HepG2 (cell line): Measurements from ENCODE around the gene DUOXA2. TPM values are rescaled to one million over a fixed set of nuclear protein-coding genes. Genes with fewer than 3 reads are reported as not detected.

Experiments used
- ATF7-NPFF ChIP-seq: sonication (generic); formaldehyde crosslinking; IDR thresholded peaks from 2 replicates; pipeline ENCODE4 v1.8.1; 2023; ENCODE audit warnings: mild to moderate bottlenecking, low read depth, missing genetic modification reagents, moderate library complexity
- ETV5 ChIP-seq: IDR thresholded peaks from 2 replicates; pipeline ENCODE4 v1.6.1; 2018; ENCODE audit warnings: missing biosample characterization, missing genetic modification reagents, inconsistent platforms, borderline replicate concordance
- NCOR1 ChIP-seq: fragments of 200-600 bp; sonication (generic); IDR thresholded peaks from 2 replicates; pipeline ENCODE4 v1.7.0; 2017; ENCODE audit warnings: antibody characterized with exemption, low read length, borderline replicate concordance
- SMYD3 ChIP-seq: sonication (generic); formaldehyde crosslinking; IDR thresholded peaks from 2 replicates; pipeline ENCODE4 v1.8.1; 2023; ENCODE audit warnings: mild to moderate bottlenecking, missing genetic modification reagents
- SUZ12 ChIP-seq: fragments of 150-350 bp; IDR thresholded peaks from 2 replicates; pipeline ENCODE4 v1.6.1; 2014; ENCODE audit warnings: low read depth, low read length
- ZIK1 ChIP-seq: sonication (generic); formaldehyde crosslinking; IDR thresholded peaks from 2 replicates; pipeline ENCODE4 v1.5.0; 2020; ENCODE audit warnings: mild to moderate bottlenecking, low read depth, missing genetic modification reagents, borderline replicate concordance
- ZNF12 ChIP-seq: sonication (generic); formaldehyde crosslinking; IDR thresholded peaks from 2 replicates; pipeline ENCODE4 v1.5.0; 2020; ENCODE audit warnings: missing genetic modification reagents
- ZNF124 ChIP-seq: sonication (generic); formaldehyde crosslinking; IDR thresholded peaks from 2 replicates; pipeline ENCODE4 v1.4.0; 2020; ENCODE audit warnings: missing genetic modification reagents
- ZNF224 ChIP-seq: sonication (generic); formaldehyde crosslinking; IDR thresholded peaks from 2 replicates; pipeline ENCODE4 v1.5.0; 2020; ENCODE audit warnings: mild to moderate bottlenecking, missing genetic modification reagents
- ZNF263 ChIP-seq: sonication (generic); formaldehyde crosslinking; IDR thresholded peaks from 2 replicates; pipeline ENCODE4 v1.4.0; 2020; ENCODE audit warnings: missing genetic modification reagents
- ZZZ3 ChIP-seq: sonication (generic); formaldehyde crosslinking; IDR thresholded peaks from 2 replicates; pipeline ENCODE4 v1.4.0; 2020; ENCODE audit warnings: missing genetic modification reagents, mild to moderate bottlenecking, borderline replicate concordance
- polyA plus RNA-seq, 8 experiments: library from polyadenylated mRNA; depleted of rRNA in 3 of 8; stranded (reverse) in 7 of 8; unstranded in 1 of 8; fragments of >200 nt; fragmentation: Illumina TruSeq in 4 of 8; extraction: Trizol in 4 of 8; gene quantifications; 2 replicates each; pipeline versions ENCODE4 v1.2.1 to v1.2.3, GENCODE V29; 2011 to 2016; ENCODE audit warnings: low read depth in 4 of 8, missing spikeins in 1 of 8, mixed read lengths in 1 of 8; ENCODE audit not compliant: insufficient read depth in 1 of 8
- total RNA-seq, 5 experiments: library from RNA; depleted of rRNA; stranded (reverse); fragments of >200 nt; fragmentation: Illumina TruSeq; extraction: Trizol; gene quantifications; 2 replicates each; pipeline ENCODE4 v1.2.3, GENCODE V29; 2016; ENCODE audit warnings: low read depth in 1 of 5
- TF ChIP-seq, protein P1 (sequence below), 2 experiments: sonication (generic) in 1 of 2; formaldehyde crosslinking in 1 of 2; IDR thresholded peaks; 2 replicates each; pipeline versions ENCODE4 v1.5.1 to v1.6.1; 2011 to 2020; ENCODE audit warnings: borderline replicate concordance in 1 of 2, low read depth in 1 of 2, low read length in 1 of 2, mild to moderate bottlenecking in 1 of 2, missing genetic modification reagents in 1 of 2, moderate library complexity in 1 of 2
- TF ChIP-seq, protein P2 (sequence below): sonication (generic); formaldehyde crosslinking; conservative IDR thresholded peaks from 2 replicates; pipeline ENCODE4 v1.4.0; 2020; ENCODE audit warnings: mild to moderate bottlenecking, missing genetic modification reagents, moderate library complexity
- TF ChIP-seq, protein P3 (sequence below): sonication (generic); formaldehyde crosslinking; IDR thresholded peaks from 2 replicates; pipeline ENCODE4; 2020; ENCODE audit warnings: missing genetic modification reagents, mild to moderate bottlenecking, borderline replicate concordance
- TF ChIP-seq, protein P4 (sequence below): sonication (generic); formaldehyde crosslinking; IDR thresholded peaks from 2 replicates; pipeline ENCODE4 v1.4.0; 2020; ENCODE audit warnings: mild to moderate bottlenecking, missing genetic modification reagents
- TF ChIP-seq, protein P5 (sequence below): sonication (generic); formaldehyde crosslinking; IDR thresholded peaks from 2 replicates; pipeline ENCODE4 v1.4.0; 2020; ENCODE audit warnings: missing genetic modification reagents
- TF ChIP-seq, protein P6 (sequence below): sonication (generic); formaldehyde crosslinking; IDR thresholded peaks from 2 replicates; pipeline ENCODE4 v1.4.0; 2020; ENCODE audit warnings: mild to moderate bottlenecking, missing genetic modification reagents

DUOXA2 gene
- total and polyA plus RNA-seq, 2 of the 13 experiments (the other 11 are each of a cell fraction or from before 2014, with no cell fraction given): 0.32 TPM; not detected in 1

DNA sequence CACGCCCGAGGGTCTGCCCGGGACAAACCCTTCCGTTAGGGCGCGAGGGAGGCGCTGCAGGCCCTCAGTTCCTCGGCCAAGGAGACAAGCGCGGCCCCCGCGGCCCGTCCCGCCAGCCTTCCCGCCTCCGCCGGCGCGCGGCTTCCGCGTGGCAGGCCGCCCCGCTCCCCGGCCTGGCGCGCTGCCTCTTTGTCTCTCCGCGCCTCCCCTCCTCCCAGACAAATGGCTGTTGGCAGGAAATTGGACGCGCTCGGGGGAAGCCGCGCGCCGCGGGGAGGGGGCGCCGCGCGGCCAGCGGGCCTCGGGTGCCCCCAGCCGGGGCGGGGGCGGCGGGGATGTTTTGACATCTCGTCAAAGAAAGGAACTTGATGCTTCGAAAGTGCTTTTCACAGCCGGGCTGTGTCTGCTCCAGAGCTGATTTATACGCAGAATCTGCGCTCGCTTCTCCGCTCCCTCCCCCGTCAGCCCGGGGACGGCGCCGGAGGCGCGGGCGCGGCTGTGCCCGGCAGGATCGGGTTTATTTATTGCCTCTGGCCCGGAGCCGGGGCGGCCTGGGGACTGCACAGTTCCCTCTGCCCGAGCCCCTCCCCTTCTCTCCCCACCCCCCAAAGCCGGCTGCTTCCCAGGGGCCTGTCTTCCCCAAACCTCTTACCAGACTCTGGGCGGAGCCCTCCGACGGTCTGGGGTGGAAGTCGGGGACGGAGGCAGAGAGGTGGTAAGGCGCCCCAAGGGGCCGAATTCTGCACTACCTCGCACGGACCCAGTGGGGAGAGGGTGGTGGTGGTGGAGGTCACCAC is 52.9 kb downstream of the DUOXA2 start (continued):
- TF ChIP-seq, protein P1, sequence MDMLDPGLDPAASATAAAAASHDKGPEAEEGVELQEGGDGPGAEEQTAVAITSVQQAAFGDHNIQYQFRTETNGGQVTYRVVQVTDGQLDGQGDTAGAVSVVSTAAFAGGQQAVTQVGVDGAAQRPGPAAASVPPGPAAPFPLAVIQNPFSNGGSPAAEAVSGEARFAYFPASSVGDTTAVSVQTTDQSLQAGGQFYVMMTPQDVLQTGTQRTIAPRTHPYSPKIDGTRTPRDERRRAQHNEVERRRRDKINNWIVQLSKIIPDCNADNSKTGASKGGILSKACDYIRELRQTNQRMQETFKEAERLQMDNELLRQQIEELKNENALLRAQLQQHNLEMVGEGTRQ (IDR thresholded peaks at IDR 0.05; ENCODE audit: low read depth, low read length): no peak
- TF ChIP-seq, protein P1 (CRISPR knock-in tag; IDR thresholded peaks at IDR 0.05; ENCODE audit: borderline replicate concordance): no peak
- no peak for TF ChIP-seq ZNF124 (CRISPR knock-in tag)
- TF ChIP-seq SMYD3 (CRISPR knock-in tag): no peak
- TF ChIP-seq, protein P2, sequence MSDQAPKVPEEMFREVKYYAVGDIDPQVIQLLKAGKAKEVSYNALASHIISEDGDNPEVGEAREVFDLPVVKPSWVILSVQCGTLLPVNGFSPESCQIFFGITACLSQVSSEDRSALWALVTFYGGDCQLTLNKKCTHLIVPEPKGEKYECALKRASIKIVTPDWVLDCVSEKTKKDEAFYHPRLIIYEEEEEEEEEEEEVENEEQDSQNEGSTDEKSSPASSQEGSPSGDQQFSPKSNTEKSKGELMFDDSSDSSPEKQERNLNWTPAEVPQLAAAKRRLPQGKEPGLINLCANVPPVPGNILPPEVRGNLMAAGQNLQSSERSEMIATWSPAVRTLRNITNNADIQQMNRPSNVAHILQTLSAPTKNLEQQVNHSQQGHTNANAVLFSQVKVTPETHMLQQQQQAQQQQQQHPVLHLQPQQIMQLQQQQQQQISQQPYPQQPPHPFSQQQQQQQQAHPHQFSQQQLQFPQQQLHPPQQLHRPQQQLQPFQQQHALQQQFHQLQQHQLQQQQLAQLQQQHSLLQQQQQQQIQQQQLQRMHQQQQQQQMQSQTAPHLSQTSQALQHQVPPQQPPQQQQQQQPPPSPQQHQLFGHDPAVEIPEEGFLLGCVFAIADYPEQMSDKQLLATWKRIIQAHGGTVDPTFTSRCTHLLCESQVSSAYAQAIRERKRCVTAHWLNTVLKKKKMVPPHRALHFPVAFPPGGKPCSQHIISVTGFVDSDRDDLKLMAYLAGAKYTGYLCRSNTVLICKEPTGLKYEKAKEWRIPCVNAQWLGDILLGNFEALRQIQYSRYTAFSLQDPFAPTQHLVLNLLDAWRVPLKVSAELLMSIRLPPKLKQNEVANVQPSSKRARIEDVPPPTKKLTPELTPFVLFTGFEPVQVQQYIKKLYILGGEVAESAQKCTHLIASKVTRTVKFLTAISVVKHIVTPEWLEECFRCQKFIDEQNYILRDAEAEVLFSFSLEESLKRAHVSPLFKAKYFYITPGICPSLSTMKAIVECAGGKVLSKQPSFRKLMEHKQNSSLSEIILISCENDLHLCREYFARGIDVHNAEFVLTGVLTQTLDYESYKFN (CRISPR knock-in tag): no peak
- TF ChIP-seq, protein P3, sequence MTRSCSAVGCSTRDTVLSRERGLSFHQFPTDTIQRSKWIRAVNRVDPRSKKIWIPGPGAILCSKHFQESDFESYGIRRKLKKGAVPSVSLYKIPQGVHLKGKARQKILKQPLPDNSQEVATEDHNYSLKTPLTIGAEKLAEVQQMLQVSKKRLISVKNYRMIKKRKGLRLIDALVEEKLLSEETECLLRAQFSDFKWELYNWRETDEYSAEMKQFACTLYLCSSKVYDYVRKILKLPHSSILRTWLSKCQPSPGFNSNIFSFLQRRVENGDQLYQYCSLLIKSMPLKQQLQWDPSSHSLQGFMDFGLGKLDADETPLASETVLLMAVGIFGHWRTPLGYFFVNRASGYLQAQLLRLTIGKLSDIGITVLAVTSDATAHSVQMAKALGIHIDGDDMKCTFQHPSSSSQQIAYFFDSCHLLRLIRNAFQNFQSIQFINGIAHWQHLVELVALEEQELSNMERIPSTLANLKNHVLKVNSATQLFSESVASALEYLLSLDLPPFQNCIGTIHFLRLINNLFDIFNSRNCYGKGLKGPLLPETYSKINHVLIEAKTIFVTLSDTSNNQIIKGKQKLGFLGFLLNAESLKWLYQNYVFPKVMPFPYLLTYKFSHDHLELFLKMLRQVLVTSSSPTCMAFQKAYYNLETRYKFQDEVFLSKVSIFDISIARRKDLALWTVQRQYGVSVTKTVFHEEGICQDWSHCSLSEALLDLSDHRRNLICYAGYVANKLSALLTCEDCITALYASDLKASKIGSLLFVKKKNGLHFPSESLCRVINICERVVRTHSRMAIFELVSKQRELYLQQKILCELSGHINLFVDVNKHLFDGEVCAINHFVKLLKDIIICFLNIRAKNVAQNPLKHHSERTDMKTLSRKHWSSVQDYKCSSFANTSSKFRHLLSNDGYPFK (CRISPR knock-in tag): no peak
- TF ChIP-seq, protein P4, sequence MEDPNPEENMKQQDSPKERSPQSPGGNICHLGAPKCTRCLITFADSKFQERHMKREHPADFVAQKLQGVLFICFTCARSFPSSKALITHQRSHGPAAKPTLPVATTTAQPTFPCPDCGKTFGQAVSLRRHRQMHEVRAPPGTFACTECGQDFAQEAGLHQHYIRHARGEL (CRISPR knock-in tag): no peak
- no peak for TF ChIP-seq ZZZ3 (CRISPR knock-in tag)
- TF ChIP-seq, protein P5, sequence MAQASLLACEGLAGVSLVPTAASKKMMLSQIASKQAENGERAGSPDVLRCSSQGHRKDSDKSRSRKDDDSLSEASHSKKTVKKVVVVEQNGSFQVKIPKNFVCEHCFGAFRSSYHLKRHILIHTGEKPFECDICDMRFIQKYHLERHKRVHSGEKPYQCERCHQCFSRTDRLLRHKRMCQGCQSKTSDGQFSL (CRISPR knock-in tag): no peak
- no peak for TF ChIP-seq SUZ12
- no peak for TF ChIP-seq ZNF263 (CRISPR knock-in tag)
- TF ChIP-seq ATF7-NPFF (CRISPR knock-in tag): 0 out of 2 replicates have a peak, but pooled peaks have one; percentile 53
- no peak for TF ChIP-seq NCOR1
- 0 out of 2 replicates have a peak, but pooled peaks have one; percentile 39 for TF ChIP-seq ZIK1
- TF ChIP-seq ZNF12 (CRISPR knock-in tag): no peak
- TF ChIP-seq, protein P6, sequence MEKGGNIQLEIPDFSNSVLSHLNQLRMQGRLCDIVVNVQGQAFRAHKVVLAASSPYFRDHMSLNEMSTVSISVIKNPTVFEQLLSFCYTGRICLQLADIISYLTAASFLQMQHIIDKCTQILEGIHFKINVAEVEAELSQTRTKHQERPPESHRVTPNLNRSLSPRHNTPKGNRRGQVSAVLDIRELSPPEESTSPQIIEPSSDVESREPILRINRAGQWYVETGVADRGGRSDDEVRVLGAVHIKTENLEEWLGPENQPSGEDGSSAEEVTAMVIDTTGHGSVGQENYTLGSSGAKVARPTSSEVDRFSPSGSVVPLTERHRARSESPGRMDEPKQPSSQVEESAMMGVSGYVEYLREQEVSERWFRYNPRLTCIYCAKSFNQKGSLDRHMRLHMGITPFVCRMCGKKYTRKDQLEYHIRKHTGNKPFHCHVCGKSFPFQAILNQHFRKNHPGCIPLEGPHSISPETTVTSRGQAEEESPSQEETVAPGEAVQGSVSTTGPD: no peak
- TF ChIP-seq ETV5 (CRISPR knock-in tag): no peak; the same call in 1 of the 2 replicates
- TF ChIP-seq ZNF224 (CRISPR knock-in tag): no peak
